Measurements from ENCODE around the gene TNFAIP8L1.

Gene TNFAIP8L1

DNA sequence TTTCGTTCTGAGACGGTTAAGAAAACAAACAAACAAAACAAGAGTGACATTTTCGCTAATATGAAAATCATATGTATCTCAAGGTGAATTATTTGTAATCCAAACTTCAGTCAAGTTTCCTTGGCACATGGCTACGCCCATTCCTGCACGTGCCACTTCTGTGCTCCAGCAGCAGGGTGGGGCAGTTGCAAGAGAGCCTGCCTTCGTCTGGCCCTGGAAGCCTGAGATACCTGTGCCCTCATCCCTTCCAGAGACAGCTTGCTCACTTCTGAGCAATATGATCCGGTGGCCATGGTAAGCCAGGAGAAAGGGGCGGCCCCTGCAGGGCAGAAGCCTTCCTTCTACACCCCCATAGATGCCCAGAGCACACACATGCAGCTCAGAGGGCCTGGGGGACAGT lies 62.2 kb downstream of the TNFAIP8L1 start:
- Histone ChIP-seq H3K4me3 (ENCODE audit: insufficient read depth in 1 of 2, low read depth in 1 of 2, low read length in 2 of 2) (no peak overlapping the region), H2BK5ac (ENCODE audit: low read depth, low read length, poor library complexity, severe bottlenecking) (no peak overlapping the region), H3K4me1 (ENCODE audit: control insufficient read depth, insufficient read depth, low read depth, low read length) (peaks cover 39% of the 10 kb centered on the region), H3K9ac (ENCODE audit: low read length) (no peak overlapping the region), H3K27ac (ENCODE audit: low read length, poor library complexity, severe bottlenecking) (no peak overlapping the region), H3K4ac (ENCODE audit: low read depth in 1 of 2, low read length in 2 of 2) (no peak overlapping the region), H3K79me1 (replicated peaks; ENCODE audit: low read length, poor library complexity, severe bottlenecking) (peaks cover 43% of the 10 kb centered on the region), H2BK12ac (ENCODE audit: low read length in 2 of 2) (no peak overlapping the region), H4K8ac (ENCODE audit: low read length) (no peak overlapping the region), H3K14ac (ENCODE audit: low read length in 2 of 2) (no peak overlapping the region), H3K23ac (ENCODE audit: low read length in 2 of 2) (no peak overlapping the region), H4K91ac (ENCODE audit: low read length) (no peak overlapping the region), H2BK15ac (ENCODE audit: low read depth, poor library complexity, severe bottlenecking) (no peak overlapping the region), H2AK5ac (ENCODE audit: low read length, severe bottlenecking) (no peak overlapping the region), H3K18ac (ENCODE audit: low read depth in 1 of 2, low read length in 2 of 2) (no peak overlapping the region), H2AFZ (ENCODE audit: low read depth, low read length) (no peak overlapping the region), H3K27me3 (ENCODE audit: control insufficient read depth in 1 of 2, insufficient read depth in 1 of 2, low read length in 2 of 2) (no peaks in the 10 kb centered on the region), H3K9me3 (ENCODE audit: control insufficient read depth, low read length) (no peaks in the 10 kb centered on the region), H3K36me3 (ENCODE audit: control insufficient read depth in 1 of 2, insufficient read depth in 2 of 2, low read depth in 1 of 2, low read length in 2 of 2) (peaks cover 70 to 85% of the 10 kb centered on the region in 2 experiments), H3K4me2 (ENCODE audit: low read length, poor library complexity, severe bottlenecking) (no peak overlapping the region), H2BK120ac (ENCODE audit: low read depth, low read length) (no peak overlapping the region)
- DNase-seq, result no peak
- 94% methylated on average over 8 of the region's 8 CpGs for WGBS

DNA sequence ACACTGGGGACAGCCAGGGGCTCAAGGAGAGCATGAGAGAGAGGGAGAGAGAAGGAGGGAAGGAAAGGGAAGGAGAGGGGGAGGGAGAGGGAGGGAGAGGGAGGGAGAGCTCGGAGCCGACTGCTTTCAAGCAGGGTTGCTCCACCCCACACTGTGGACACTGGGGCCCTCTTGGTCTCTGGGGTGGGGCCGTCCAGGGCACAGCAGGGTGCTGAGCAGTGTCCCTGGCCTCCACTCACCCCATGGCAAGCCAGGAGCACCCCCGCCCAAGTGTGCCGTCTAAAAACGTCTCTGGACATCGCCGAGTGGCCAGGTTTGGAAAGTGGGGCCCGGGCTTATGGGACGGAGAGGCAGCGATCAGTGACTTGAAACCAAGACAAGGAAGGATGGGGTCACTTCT lies 63.4 kb downstream of the TNFAIP8L1 start:
- H3K4me1 ChIP-seq (ENCODE audit: control insufficient read depth, insufficient read depth, low read depth, low read length), result peaks cover 33% of the 10 kb centered on the region
- H3K79me1 ChIP-seq (replicated peaks; ENCODE audit: low read length, poor library complexity, severe bottlenecking), result peaks cover 48% of the 10 kb centered on the region
- no peak overlapping the region for H2BK15ac ChIP-seq (ENCODE audit: low read depth, poor library complexity, severe bottlenecking)
- H3K4me3 ChIP-seq (ENCODE audit: insufficient read depth in 1 of 2, low read depth in 1 of 2, low read length in 2 of 2), result no peak overlapping the region
- H3K9me3 ChIP-seq (ENCODE audit: control insufficient read depth, low read length), result no peaks in the 10 kb centered on the region
- H3K23ac ChIP-seq (ENCODE audit: low read length in 2 of 2), result no peak overlapping the region
- no peak overlapping the region for H3K18ac ChIP-seq (ENCODE audit: low read depth in 1 of 2, low read length in 2 of 2)
- H3K9ac ChIP-seq (ENCODE audit: low read length), result no peak overlapping the region
- 96% methylated on average over 9 of the region's 11 CpGs for WGBS
- H2BK120ac ChIP-seq (ENCODE audit: low read depth, low read length), result no peak overlapping the region
- no peak overlapping the region for H2AFZ ChIP-seq (ENCODE audit: low read depth, low read length)
- no peak overlapping the region for H3K14ac ChIP-seq (ENCODE audit: low read length in 2 of 2)
- no peak for DNase-seq
- H3K27ac ChIP-seq (ENCODE audit: low read length, poor library complexity, severe bottlenecking), result no peak overlapping the region
- no peak overlapping the region for H2AK5ac ChIP-seq (ENCODE audit: low read length, severe bottlenecking)
- H2BK5ac ChIP-seq (ENCODE audit: low read depth, low read length, poor library complexity, severe bottlenecking), result no peak overlapping the region
- no peak overlapping the region for H3K4ac ChIP-seq (ENCODE audit: low read depth in 1 of 2, low read length in 2 of 2)
- H4K8ac ChIP-seq (ENCODE audit: low read length), result no peak overlapping the region
- H4K91ac ChIP-seq (ENCODE audit: low read length), result no peak overlapping the region
- no peak overlapping the region for H2BK12ac ChIP-seq (ENCODE audit: low read length in 2 of 2)
- H3K27me3 ChIP-seq (ENCODE audit: control insufficient read depth in 1 of 2, insufficient read depth in 1 of 2, low read length in 2 of 2), result no peaks in the 10 kb centered on the region
- peaks cover 71 to 75% of the 10 kb centered on the region in 2 experiments for H3K36me3 ChIP-seq (ENCODE audit: control insufficient read depth in 1 of 2, insufficient read depth in 2 of 2, low read depth in 1 of 2, low read length in 2 of 2)
- H3K4me2 ChIP-seq (ENCODE audit: low read length, poor library complexity, severe bottlenecking), result no peak overlapping the region

DNA sequence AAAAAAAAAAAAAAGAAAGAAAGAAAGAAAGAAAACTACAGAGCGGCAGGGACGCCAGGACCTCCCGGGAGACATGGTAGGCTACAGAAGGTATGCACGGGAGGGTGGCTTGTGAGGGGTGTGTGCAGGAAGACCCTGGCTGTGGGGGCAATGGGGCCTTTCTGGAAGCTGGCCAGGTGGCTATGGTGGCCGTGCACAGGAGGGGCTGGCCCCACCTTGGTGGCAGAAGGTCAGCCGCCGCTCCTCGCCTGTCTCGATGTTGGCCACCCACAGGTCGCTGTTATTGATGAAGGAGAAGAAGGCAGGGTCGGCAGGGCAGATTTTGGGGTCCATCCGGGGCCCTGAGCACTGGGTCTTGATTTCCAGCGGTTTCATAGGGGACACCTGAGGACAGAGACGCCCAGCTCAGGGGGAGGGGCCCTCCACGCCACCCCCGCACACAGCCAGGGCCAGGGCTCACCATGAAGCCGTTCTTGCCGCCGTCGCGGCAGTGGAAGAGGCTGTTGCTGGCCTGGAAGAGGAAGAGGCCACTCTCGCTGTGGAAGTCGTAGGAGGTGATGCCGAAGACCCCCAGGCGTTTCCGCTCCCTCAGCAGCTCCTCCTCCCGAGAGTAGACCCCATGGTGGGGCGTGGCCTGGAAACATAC lies 64.5 kb downstream of the TNFAIP8L1 start:
- no peak overlapping the region for H2AFZ ChIP-seq (ENCODE audit: low read depth, low read length)
- H4K8ac ChIP-seq (ENCODE audit: low read length), result no peak overlapping the region
- peaks cover 36% of the 10 kb centered on the region for H3K4me1 ChIP-seq (ENCODE audit: control insufficient read depth, insufficient read depth, low read depth, low read length)
- H3K4ac ChIP-seq (ENCODE audit: low read depth in 1 of 2, low read length in 2 of 2), result no peak overlapping the region
- H2BK15ac ChIP-seq (ENCODE audit: low read depth, poor library complexity, severe bottlenecking), result no peak overlapping the region
- peak overlapping the region; percentile 10 for H2BK5ac ChIP-seq (ENCODE audit: low read depth, low read length, poor library complexity, severe bottlenecking)
- no peak overlapping the region for H3K4me3 ChIP-seq (ENCODE audit: insufficient read depth in 1 of 2, low read depth in 1 of 2, low read length in 2 of 2)
- H3K14ac ChIP-seq (ENCODE audit: low read length in 2 of 2), result no peak overlapping the region
- no peak overlapping the region for H2BK120ac ChIP-seq (ENCODE audit: low read depth, low read length)
- H2BK12ac ChIP-seq (ENCODE audit: low read length in 2 of 2), result no peak overlapping the region
- DNase-seq, result no peak
- WGBS, result 93% methylated on average over 28 of the region's 28 CpGs
- H2AK5ac ChIP-seq (ENCODE audit: low read length, severe bottlenecking), result peak overlapping the region; percentile 32
- no peak overlapping the region for H3K9ac ChIP-seq (ENCODE audit: low read length)
- H3K27ac ChIP-seq (ENCODE audit: low read length, poor library complexity, severe bottlenecking), result peak overlapping the region; percentile 83
- peaks cover 51% of the 10 kb centered on the region for H3K79me1 ChIP-seq (replicated peaks; ENCODE audit: low read length, poor library complexity, severe bottlenecking)
- H4K91ac ChIP-seq (ENCODE audit: low read length), result no peak overlapping the region
- no peak overlapping the region for H3K4me2 ChIP-seq (ENCODE audit: low read length, poor library complexity, severe bottlenecking)
- peaks cover 65 to 66% of the 10 kb centered on the region in 2 experiments for H3K36me3 ChIP-seq (ENCODE audit: control insufficient read depth in 1 of 2, insufficient read depth in 2 of 2, low read depth in 1 of 2, low read length in 2 of 2)
- no peak overlapping the region for H3K18ac ChIP-seq (ENCODE audit: low read depth in 1 of 2, low read length in 2 of 2)
- no peaks in the 10 kb centered on the region for H3K27me3 ChIP-seq (ENCODE audit: control insufficient read depth in 1 of 2, insufficient read depth in 1 of 2, low read length in 2 of 2)
- no peak overlapping the region for H3K23ac ChIP-seq (ENCODE audit: low read length in 2 of 2)
- H3K9me3 ChIP-seq (ENCODE audit: control insufficient read depth, low read length), result no peaks in the 10 kb centered on the region

DNA sequence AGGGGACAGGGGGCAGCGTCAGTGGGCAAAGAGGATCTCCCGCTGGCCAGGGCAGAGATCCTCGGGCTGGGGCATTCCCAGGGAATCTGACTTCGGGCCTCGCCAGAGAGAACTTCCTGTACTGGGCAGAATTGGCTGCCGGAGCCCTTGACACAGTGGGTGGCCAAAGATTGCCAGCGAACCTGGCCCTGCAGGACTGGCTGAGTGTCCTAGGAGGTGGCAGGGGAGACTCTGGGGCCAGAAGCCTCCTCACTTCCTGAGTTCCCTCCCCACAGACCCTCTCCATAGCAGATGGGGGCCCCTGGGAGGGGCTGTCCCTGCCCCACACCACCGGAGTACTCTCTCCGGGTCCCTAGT lies 65.0 kb downstream of the TNFAIP8L1 start:
- H2AK5ac ChIP-seq (ENCODE audit: low read length, severe bottlenecking), result peak overlapping the region; percentile 32
- H3K23ac ChIP-seq (ENCODE audit: low read length in 2 of 2), result no peak overlapping the region
- 94% methylated on average over 7 of the region's 9 CpGs for WGBS
- no peak overlapping the region for H3K9ac ChIP-seq (ENCODE audit: low read length)
- H2AFZ ChIP-seq (ENCODE audit: low read depth, low read length), result no peak overlapping the region
- no peak overlapping the region for H4K91ac ChIP-seq (ENCODE audit: low read length)
- H3K4ac ChIP-seq (ENCODE audit: low read depth in 1 of 2, low read length in 2 of 2), result no peak overlapping the region
- H3K27ac ChIP-seq (ENCODE audit: low read length, poor library complexity, severe bottlenecking), result peak overlapping the region; percentile 83
- H4K8ac ChIP-seq (ENCODE audit: low read length), result no peak overlapping the region
- no peak for DNase-seq
- no peak overlapping the region for H2BK120ac ChIP-seq (ENCODE audit: low read depth, low read length)
- H2BK5ac ChIP-seq (ENCODE audit: low read depth, low read length, poor library complexity, severe bottlenecking), result peak overlapping the region; percentile 10
- no peaks in the 10 kb centered on the region for H3K27me3 ChIP-seq (ENCODE audit: control insufficient read depth in 1 of 2, insufficient read depth in 1 of 2, low read length in 2 of 2)
- peaks cover 64 to 67% of the 10 kb centered on the region in 2 experiments for H3K36me3 ChIP-seq (ENCODE audit: control insufficient read depth in 1 of 2, insufficient read depth in 2 of 2, low read depth in 1 of 2, low read length in 2 of 2)
- no peaks in the 10 kb centered on the region for H3K9me3 ChIP-seq (ENCODE audit: control insufficient read depth, low read length)
- no peak overlapping the region for H3K4me3 ChIP-seq (ENCODE audit: insufficient read depth in 1 of 2, low read depth in 1 of 2, low read length in 2 of 2)
- H2BK15ac ChIP-seq (ENCODE audit: low read depth, poor library complexity, severe bottlenecking), result no peak overlapping the region
- no peak overlapping the region for H3K4me2 ChIP-seq (ENCODE audit: low read length, poor library complexity, severe bottlenecking)
- no peak overlapping the region for H2BK12ac ChIP-seq (ENCODE audit: low read length in 2 of 2)
- no peak overlapping the region for H3K18ac ChIP-seq (ENCODE audit: low read depth in 1 of 2, low read length in 2 of 2)
- H3K14ac ChIP-seq (ENCODE audit: low read length in 2 of 2), result no peak overlapping the region
- H3K4me1 ChIP-seq (ENCODE audit: control insufficient read depth, insufficient read depth, low read depth, low read length), result peaks cover 36% of the 10 kb centered on the region
- H3K79me1 ChIP-seq (replicated peaks; ENCODE audit: low read length, poor library complexity, severe bottlenecking), result peaks cover 49% of the 10 kb centered on the region
